ENCODE data around the gene HFM1.
"Not testable (repeated sequence)": the region's sequence is repeated elsewhere in the genome, so short reads cannot be mapped to it uniquely, and the experiment has no call there.

Gene HFM1

DNA sequence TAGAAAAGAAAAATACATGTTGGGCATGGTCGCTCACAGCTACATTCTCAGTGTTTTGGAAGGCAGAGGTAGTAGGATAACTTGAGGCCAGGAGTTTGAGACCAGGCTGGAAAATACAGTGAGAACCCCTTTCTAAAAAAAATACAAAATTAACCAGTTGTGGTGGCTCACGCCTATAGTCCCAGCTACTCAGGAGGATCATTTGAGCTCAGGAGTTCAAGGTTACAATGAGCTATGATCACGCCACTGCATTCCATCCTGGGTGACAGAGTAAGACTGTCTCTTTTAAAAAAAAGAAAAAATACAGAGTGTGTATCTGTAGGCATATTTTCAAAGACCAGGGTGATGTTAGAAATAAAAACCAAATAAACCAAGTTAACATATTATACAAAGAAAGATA lies 57.8 kb downstream of the HFM1 start:
- no peak for DNase-seq (ENCODE audit: low read depth)

DNA sequence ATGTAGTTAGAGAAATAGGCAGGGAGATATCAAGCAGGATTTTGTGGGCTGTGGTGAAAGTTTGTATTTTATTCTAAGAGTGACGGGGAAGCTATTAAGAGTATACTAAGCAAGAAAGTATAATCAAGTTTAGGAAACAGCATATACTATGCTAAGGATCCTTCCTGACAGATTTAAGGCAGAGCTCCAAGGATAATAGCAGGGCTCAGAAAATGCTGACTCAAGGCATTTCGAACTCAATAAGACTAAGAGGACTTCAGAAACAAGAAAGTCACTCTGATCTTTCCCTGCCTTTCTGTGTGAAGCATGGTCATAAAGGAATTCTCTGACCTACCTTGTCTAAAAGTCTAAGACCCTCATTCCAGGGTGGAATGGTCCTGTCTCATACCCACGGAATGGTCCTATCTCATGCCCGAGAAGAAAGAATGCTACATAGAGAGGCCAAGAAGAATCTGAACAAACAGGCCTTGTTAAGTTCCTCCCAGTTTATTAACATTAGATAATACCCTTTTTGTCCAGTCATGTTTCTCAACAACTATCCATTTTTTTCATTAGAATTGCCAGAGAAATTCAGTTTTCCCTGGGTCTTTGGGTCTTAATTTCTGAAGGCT lies 59.1 kb downstream of the HFM1 start:
- DNase-seq (ENCODE audit: low read depth) = no peak

DNA sequence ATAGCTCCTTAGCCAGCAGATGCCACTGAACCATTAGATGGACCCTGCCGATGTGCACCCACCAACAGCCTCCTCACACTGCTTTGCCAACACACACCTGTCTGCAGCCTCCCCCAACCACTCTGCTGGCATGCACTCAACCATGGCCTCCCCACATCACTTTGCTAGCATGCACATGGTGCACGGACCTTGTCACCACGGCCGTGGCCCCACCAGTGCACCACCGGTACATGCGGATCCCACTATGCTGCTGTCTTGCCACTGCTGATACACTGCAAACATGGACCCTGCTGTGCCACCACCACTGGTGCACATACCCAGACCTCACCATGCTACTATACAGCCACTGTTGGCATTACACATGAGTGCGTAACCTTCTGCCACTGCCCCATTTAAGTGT lies 66.1 kb downstream of the HFM1 start:
- no peak for DNase-seq (ENCODE audit: low read depth)

DNA sequence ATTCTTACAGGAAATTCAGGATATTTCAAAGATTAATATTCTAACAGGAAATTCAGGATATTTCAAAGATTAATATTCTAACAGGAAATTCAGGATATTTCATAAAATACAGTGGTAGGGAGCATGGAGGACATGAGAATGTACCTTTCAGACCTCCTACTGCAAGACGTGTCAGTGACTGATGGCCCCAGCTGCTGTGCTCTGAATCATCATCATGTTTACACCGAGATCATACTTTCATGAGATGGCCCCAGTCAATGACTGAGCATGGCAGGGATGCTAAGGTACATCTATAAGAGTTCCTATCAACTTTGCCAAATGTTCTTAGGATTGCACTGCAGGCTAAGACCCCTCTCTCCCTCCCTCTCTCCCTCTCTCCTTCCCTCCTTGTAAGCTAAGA lies 69.0 kb downstream of the HFM1 start:
- no peak for DNase-seq (ENCODE audit: low read depth)

DNA sequence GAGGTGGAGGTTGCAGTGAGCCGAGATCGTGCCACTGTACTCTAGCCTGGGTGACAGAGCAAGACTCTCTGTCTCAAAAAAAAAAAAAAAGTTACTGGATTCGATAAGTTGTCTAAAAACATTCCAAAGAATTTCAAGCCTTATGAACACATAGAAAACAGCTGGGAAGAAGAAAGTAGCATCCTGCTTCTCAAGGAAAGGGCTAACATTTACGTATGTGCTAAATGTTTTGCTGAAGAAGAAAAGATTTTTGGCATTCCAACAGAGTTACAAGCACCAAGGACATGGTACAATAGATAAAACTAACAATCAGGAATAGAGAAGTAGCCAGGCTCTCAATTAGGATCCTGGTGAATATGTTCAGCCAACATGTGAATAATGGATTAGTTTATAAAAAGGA lies 69.8 kb downstream of the HFM1 start:
- DNase-seq (ENCODE audit: low read depth) = no peak

DNA sequence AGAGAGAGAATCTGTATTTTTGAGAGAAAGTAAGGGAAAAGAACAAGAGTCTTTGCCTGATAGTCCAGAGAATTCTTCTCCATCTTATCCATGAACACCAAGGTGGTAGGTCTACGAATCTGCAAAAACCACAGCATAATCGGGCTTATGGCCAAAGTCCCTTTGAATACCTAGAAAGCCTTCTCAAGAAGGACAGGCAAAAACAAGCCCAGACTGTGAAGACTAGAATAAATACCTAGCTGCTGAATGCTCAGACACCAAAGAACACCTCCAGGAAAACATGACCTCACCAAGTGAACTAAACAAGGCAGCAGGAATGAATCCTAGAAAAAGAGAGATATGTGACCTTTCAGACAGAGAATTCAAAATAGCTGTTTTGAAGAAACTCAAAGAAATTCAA lies 79.2 kb downstream of the HFM1 start:
- no peak for DNase-seq (ENCODE audit: low read depth)

DNA sequence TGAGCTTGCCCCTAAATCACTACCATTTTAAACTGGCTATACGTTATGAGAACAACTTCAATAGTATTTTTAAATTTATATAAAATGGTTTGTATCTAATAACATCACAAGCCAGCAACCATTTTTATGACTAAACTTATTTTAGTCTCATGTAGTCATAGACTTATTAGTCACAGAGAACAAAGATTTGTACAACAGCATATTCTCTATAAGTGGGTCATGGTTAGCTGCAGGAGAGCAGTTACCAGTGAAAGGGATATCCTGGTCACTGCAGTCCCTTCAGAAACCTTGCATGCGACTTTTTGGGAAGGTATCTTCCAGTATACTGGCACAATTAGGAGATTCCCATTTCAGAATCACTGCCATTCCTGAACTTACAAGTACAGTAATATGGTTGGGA lies 90.0 kb downstream of the HFM1 start:
- DNase-seq (ENCODE audit: low read depth) = no peak

DNA sequence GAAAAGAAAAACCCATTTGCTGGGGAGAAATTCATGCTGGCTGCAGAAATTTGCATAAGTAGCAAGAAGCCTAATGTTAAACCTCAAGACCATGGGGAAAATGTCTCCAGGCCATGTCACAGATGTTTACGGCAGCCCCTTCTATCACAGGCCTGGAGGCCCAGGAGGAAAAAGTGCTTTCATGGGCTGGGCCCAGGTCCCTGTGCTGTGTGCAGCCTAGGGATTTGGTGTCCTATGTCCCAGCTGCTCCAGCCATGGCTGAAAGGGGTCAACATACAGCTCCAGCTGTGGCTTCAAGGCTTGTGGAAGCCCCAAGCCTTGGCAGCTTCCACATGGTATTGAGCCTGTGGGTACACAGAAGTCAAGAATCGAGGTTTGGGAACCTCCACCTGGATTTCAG lies 93.0 kb downstream of the HFM1 start:
- no peak for DNase-seq (ENCODE audit: low read depth)

DNA sequence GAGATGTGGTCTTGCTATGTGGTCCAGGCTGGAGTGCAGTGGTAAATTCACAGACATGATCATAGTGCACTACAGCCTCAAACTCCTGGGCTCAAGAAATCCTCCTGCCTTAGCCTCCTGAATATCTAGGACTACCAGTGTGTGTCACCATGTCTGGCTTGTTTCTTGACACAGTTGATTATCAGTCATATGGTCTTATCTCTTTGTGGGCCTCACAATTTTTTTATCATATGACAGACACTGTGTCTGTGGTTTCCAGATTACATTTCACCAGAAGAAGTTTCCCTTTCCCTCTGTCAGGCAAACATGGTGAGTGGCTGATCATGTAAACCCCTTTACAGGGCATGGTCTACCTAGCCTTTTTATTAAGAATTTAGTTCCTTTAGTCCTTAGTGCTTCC lies 96.1 kb downstream of the HFM1 start:
- no peak for DNase-seq (ENCODE audit: low read depth)

DNA sequence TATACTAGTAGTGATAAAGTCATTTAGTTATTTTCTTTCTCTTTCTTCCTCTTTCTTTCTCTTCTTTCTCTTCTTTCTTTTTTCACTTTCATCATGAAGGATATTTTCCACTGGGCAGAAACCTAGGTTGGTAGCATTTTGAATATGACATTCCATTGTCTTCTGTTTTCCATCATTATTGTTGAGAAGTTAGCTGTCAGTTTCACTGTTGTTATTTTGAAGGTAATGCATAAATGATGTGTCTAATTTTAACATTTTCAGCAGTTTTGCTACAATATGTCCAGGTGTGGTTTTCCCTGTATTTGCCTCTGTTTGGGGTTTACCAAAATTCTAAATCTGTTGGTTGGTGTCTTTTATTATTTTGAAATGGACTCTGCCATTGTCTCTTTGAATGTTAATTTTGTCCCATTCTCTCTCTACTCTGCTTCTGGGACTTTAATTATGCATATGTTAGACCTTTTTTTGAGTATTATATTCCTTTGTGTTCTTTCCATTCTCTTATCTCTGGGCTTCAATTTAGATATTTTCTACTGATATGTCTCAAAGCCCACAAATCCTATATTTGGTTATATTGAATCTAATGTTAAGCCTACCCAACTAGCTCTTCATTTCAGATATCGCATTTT lies 96.7 kb downstream of the HFM1 start:
- DNase-seq (ENCODE audit: low read depth) = no peak

DNA sequence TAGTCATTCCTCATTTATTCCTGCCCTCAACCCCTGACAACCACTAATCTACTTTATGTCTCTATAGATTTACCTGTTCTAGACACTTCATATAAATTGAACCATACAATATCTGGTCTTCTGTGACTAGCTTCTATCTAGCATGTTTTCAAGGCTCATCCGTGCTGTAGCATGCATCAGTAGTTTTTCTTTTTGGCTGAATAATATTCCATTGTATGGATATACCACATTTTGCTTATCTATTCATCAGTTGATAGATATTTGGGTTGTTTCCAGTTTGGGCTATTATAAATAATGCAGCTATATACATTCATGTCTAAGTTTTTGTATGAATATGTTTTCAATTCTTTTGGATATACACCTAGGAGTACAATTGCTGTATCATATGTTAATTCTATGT lies 101.5 kb downstream of the HFM1 start:
- no peak for DNase-seq (ENCODE audit: low read depth)

DNA sequence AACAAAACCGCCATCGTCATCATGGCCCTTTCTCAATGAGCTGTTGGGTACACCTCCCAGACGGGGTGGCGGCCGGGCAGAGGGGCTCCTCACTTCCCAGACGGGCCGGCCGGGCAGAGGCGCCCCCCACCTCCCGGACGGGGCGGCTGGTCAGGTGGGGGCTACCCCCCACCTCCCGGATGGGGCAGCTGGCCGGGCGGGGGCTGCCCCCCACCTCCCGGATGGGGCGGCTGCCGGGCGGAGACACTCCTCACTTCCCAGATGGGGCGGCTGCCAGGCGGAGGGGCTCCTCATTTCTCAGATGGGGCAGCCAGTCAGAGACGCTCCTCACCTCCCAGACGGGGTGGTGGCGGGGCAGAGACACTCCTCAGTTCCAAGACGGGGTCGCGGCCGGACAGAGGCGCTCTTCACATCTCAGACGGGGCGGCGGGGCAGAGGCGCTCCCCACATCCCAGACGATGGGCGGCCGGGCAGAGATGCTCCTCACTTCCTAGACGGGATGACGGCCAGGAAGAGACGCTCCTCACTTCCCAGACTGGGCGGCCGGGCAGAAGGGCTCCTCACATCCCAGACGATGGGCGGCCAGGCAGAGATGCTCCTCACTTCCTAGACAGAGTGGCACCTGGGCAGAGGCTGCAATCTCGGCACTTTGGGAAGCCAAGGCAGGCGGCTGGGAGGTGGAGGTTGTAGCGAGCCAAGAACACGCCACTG lies 115.6 kb downstream of the HFM1 start:
- not testable (repeated sequence) for DNase-seq (ENCODE audit: low read depth)

DNA sequence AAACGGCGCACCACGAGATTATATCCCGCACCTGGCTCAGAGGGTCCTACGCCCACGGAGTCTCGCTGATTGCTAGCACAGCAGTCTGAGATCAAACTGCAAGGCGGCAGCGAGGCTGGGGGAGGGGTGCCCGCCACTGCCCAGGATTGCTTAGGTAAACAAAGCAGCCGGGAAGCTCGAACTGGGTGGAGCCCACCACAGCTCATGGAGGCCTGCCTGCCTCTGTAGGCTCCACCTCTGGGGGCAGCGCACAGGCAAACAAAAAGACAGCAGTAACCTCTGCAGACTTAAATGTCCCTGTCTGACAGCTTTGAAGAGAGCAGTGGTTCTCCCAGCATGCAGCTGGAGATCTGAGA lies 117.7 kb downstream of the HFM1 start:
- DNase-seq (ENCODE audit: low read depth) = not testable (repeated sequence)

DNA sequence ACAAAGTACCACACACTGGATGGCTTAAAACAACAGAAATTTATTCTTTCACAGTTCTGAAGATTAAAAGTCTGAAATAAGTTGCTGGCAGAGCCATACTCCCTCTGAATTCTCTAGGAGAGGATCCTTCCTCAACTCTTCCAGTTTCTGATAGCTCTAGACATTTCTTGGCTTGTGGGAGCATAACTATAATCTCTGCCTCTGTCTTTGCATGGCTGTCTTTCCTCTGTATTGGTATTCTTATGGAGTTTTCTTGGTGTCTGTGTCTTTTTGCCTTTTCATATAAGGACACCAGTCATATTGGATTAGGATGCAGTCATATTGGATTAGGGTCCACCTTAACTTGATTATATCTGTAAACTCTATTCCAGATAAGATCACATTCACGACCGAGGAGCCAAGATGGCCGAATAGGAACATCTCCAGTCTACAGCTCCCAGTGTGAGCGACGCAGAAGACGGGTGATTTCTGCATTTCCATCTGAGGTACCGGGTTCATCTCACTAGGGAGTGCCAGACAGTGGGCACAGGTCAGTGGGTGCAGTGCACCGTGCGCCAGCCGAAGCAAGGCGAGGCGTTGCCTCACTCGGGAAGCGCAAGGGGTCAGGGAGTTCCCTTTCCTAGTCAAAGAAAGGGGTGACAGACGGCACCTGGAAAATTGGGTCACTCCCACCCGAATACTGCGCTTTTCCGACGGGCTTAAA lies 118.2 kb downstream of the HFM1 start:
- not testable (repeated sequence) for DNase-seq (ENCODE audit: low read depth)

DNA sequence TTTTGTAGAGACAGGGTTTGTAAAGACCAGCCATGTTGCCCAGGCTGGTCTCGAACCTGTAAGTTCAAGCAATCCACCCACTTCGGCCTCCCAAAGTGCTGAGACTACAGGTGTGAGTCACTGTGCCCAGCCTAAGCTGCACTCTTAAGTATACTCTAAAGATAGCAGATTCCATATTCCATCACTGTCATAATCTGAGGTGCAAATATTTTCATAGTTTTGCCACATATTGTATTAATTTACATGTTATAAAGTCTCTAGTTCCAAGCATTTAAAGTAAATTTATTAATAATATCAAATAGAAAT lies 121.3 kb downstream of the HFM1 start:
- no peak for DNase-seq (ENCODE audit: low read depth)

DNA sequence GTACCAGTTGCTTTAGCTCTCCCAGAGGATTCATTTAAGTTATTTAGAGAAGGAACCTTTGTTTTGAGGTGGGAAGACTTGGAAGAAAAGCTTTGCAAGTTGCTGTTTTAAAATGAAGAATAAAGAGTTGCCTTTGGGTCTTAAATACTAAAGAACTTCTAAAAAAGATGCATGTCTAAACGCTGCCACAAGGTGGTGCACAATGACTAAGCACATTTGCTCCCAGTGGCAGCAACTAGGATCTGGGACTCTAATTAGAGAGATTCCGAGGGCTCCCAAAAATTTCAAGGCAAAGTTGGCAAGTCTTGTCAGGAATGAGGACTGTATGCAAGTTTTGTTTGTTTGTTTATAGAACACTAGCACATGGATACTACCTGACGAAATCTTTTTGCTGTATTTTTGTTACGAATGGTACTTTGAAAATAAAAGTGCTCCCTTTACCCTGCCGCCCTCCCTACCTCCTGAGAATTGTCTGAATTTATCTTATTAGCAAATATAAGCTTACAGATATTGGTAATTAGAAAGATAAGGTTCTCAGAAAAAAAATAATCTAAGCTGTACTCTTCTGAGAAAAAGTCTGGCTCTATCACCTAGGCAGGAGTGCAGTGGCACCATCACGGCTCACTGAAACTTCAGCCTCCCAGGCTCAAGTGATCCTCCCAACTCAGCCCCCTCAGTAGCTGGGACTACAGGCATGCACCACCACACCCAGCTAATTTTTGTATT lies 121.8 kb downstream of the HFM1 start:
- DNase-seq (ENCODE audit: low read depth) = peak; percentile 31

DNA sequence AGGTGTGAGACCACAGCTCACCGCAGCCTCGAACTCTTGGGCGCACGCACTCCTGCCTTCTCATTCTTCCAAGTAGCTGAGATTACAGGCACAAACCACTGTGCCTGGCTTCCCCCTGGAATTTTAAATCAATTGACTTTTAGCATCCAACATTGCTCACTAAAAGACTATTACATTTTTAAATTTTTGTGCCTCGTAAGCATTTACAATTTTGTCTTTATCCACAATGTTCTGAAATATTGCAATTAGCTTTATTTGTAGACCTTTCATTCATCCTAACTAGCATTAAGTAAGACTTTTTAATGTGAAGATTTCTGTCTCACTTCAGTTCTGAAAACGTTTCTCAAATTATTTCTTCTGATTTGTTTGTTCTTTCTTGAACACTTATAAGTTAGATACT lies 122.9 kb downstream of the HFM1 start:
- DNase-seq (ENCODE audit: low read depth) = no peak

DNA sequence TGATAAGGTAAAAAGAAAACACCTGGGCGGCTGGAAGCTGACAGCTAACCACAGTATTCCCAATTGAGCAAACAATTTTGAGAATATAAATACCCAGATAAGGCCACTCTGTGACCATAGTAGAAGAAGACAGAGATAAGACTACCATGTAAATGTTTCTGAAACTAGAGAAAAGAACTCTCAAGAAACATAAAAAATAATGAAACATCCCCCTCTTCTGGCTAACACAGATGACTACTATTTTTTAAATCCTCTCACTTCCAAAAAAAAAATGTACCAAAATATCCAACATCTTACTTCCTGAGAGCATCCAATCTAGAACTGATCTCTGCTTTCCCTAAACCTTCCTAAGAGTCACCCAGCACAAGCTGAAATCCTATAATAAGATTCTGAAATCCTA lies 125.9 kb downstream of the HFM1 start:
- peak; percentile 4 for DNase-seq (ENCODE audit: low read depth)

DNA sequence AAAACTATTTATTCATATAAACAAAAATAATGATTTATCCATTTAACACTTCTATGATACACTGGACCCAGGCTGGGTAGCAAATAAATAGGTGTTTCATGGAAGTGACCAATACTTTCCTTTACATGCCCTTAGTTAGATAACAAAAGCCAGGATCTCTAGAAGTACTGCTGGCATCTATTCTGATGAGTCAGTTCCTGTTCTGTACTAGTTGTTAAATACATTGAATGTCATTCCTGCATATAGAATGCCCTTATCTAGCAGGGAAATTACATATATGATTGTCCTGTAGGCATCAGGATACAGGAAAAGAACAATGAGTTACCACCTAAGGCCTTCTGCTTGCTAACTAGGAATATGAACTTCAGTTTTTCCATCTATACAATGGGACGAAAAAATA lies 130.8 kb downstream of the HFM1 start:
- DNase-seq (ENCODE audit: low read depth) = no peak

DNA sequence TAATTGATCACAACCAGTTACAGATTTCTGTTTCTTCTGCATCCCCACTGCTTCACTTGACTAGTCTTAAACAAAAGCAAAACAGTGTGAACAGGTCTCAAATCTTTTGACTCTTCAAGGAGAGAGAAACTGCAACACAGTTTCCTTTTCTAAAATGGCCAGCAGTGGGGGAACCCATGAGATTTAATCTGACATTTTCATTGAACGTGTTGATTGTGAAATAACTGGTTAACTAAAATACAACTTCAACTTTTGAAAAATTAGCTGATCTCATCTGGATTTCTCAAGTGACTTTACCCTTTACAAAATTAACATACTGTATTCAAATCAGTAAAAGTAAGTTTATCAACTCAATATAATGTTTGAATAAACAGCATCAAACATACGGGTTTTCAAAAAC lies 143.0 kb downstream of the HFM1 start:
- no peak for DNase-seq (ENCODE audit: low read depth)

DNA sequence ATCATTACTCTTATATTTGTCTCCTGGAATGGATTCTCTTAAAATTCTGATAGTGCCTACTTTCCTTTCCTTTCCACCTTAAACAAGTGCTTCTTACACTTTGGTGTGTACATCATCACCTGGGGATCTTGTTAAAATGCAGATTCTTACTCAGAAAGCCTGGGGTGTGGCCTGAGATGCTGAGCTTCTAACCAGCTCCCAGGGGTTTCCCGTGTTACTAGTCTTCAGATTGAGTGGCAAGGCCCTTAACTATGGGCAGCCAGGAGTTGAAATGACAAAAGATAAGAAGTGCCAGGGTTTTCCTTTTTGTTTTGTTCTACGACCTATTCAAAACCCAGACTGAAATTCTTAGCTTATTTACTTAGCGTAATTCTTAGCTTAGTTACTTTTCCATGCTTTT lies 159.2 kb downstream of the HFM1 start:
- no peak for DNase-seq (ENCODE audit: low read depth)

DNA sequence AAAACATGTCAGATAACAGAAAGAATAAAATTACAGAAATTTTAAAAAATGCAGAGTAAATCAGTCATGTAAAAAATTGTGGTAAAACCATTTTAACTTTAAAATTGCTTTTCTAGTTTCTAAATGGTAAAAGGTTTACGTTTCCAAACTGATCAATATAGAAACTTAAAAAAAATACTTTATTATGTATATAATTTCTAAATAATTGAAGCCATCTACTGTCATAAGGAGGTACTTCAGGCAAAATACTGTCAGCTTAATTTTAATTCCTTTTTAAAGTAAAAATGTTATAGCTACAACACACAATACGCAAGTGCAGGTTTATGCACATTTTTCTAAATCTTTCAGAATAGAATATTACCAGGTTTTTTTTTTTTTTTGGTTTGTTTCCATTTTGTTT lies 159.9 kb downstream of the HFM1 start:
- DNase-seq (ENCODE audit: low read depth) = no peak

DNA sequence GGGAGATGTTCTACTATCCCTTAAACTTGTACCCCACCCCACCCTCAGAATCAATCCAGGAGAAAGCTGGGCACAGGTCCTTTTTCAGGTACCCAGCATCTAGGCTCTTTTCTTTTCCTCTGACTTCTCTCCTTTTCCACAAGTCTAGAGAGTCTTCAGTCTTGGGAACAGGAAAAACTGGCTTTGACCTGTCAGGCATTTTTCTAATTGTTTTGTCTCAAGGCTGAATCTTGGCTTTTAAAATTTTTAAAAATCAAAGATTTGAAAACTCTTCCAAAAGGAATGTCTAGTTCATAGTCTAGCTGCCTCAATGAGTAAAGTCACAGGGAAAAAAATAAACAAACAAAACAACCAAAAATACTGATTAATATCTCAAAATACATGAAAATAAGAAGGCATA lies 161.5 kb downstream of the HFM1 start:
- no peak for DNase-seq (ENCODE audit: low read depth)
